ENCODE results near the gene TSNAXIP1.

- TF ChIP-seq, protein P1, sequence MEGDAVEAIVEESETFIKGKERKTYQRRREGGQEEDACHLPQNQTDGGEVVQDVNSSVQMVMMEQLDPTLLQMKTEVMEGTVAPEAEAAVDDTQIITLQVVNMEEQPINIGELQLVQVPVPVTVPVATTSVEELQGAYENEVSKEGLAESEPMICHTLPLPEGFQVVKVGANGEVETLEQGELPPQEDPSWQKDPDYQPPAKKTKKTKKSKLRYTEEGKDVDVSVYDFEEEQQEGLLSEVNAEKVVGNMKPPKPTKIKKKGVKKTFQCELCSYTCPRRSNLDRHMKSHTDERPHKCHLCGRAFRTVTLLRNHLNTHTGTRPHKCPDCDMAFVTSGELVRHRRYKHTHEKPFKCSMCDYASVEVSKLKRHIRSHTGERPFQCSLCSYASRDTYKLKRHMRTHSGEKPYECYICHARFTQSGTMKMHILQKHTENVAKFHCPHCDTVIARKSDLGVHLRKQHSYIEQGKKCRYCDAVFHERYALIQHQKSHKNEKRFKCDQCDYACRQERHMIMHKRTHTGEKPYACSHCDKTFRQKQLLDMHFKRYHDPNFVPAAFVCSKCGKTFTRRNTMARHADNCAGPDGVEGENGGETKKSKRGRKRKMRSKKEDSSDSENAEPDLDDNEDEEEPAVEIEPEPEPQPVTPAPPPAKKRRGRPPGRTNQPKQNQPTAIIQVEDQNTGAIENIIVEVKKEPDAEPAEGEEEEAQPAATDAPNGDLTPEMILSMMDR (IDR thresholded peaks at IDR 0.05), result no peak
- TF ChIP-seq ZFX (IDR thresholded peaks at IDR 0.05; ENCODE audit: borderline replicate concordance), result no peak
Observed at GRCh38 chr16:67825119-67825518, 18.4 kb downstream of the TSNAXIP1 start.

Measured in 22Rv1 (cell line).